Smooth muscle cell of the brain vasculature (primary cell): ENCODE results near the gene ZFYVE1.
"Not testable (repeated sequence)": the region's sequence is repeated elsewhere in the genome, so short reads cannot be mapped to it uniquely, and the experiment has no call there.

Source experiments
- DNase-seq: peaks from one replicate; pipeline ENCODE4 v3.0.0-alpha.2; 2012; ENCODE audit warnings: low read depth, low spot score

ZFYVE1 gene

GRCh38 chr14:73003681-73004080 lies 23.2 kb downstream of the ZFYVE1 start:
- no peak for DNase-seq

GRCh38 chr14:73000073-73000472 lies 26.8 kb downstream of the ZFYVE1 start:
- DNase-seq = no peak

- DNase-seq = no peak
Measured at GRCh38 chr14:72999316-72999715, 27.6 kb downstream of the ZFYVE1 start.

- no peak for DNase-seq
Measured at GRCh38 chr14:72998252-72998903, 28.5 kb downstream of the ZFYVE1 start.

DNA sequence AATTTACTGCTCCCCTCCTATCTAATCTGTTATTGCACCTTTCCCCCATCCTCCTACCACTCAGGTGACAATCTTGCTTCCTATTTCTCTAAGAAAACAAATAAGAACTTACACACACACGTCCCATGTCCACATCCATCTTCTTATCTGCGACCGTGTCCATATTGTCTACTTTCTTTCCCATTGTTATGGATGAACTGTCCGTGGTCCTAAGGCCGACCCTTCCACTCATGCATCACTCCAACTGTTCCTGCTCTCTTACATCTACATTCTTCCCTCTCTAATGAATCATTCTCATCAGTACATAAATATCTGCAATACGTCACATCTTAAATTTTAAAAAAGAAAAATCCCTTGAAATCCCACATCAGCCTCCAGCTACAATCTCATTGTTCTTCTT lies 30.0 kb downstream of the ZFYVE1 start:
- DNase-seq = no peak

DNA sequence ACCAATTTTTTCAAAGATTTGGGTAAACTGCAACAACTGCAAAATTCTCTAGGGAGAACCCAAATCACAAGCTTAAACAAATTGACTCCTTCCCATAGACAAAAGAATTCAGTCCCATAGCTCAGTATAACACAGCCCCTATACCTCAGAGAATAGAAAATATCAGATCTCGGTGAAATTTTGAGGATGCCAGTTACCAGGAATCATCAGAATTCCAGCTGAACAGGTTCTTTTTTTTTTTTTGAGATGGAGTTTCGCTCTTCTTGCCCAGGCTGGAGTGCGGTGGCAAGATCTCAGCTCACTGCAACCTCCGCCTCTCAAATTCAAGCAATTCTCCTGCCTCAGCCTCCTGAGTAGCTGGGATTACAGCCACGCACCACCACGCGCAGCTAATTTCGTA lies 36.7 kb downstream of the ZFYVE1 start:
- DNase-seq = no peak

GRCh38 chr14:72986857-72987256 lies 40.0 kb downstream of the ZFYVE1 start:
- DNase-seq = no peak

DNA sequence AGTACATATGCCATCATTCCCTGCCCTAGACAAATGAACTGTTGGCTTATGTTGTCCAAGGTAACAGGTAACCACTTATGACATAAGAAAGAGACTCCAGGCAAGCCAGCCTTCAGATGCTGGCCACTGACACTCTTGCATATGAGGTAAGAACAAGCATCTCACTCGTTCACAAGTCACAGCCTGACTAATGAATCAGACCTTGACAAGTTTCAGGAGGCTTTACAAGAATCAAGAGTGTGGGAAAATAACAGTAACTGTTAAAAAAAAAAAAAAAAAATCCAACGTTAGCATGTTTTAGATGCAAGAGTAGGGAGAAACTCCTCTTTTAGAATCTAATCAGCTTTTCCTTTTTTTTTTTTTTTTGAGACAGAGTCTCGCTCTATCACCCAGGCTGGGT lies 40.7 kb downstream of the ZFYVE1 start:
- DNase-seq = no peak

GRCh38 chr14:72982146-72982708 lies 44.7 kb downstream of the ZFYVE1 start:
- DNase-seq = no peak

DNA sequence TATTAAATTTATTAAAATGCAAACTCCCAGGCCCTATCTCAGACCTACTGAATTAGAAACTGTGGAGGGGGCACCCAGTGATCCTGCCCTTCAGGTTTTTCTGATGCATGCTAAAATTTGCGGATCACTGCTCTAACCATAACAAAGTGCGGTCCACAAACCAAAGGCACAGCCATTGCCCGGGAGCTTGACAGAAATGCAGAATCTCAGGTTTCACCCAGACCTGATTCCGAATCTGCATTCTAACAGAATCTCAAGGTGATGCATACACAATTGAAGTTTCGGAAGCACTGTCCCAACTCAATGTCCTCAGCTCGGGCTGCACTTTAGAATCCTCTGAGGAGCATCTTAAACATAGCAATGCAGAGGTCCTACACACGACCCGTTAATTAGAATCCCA lies 46.0 kb downstream of the ZFYVE1 start:
- no peak for DNase-seq

- no peak for DNase-seq
Measured at GRCh38 chr14:72978856-72979255, 48.0 kb downstream of the ZFYVE1 start.

- no peak for DNase-seq
Measured at GRCh38 chr14:72975770-72976169, 51.1 kb downstream of the ZFYVE1 start.

GRCh38 chr14:72974661-72975060 lies 52.2 kb downstream of the ZFYVE1 start:
- no peak for DNase-seq

DNA sequence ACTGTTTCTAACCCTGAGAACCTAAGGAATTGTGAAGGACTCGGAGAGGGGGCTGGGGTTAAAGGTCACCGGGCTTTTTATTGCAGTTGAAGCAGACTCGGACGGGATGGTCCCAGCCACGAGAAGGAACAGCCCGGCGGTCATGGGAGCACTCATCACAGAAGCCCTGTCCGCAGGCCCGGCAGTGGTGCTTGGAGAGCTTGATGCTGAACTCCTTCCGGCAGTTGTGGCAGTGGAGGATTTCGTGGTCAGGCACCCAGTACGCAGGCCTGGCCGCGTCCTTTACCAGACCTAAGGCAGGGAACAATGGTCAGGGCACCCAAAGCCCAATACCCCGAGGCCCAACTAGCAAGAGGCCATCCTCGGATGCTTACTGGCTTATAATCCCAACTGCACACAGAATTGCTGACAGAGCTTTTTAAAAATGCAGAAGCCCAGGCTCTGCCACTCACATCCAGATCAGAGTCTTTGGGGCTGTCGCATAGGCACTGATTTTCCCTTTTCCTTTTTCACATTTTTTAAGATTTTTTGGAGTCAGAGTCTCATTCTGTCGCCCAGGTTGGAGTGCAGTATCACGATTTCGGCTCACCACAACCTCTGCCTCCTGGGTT lies 56.0 kb downstream of the ZFYVE1 start:
- no peak for DNase-seq

GRCh38 chr14:72970058-72970630 lies 56.8 kb downstream of the ZFYVE1 start:
- DNase-seq = no peak

GRCh38 chr14:72968316-72968715 lies 58.6 kb downstream of the ZFYVE1 start:
- DNase-seq = no peak

GRCh38 chr14:72966038-72966437 lies 60.9 kb downstream of the ZFYVE1 start:
- no peak for DNase-seq

GRCh38 chr14:72965249-72965648 lies 61.7 kb downstream of the ZFYVE1 start:
- DNase-seq = no peak

DNA sequence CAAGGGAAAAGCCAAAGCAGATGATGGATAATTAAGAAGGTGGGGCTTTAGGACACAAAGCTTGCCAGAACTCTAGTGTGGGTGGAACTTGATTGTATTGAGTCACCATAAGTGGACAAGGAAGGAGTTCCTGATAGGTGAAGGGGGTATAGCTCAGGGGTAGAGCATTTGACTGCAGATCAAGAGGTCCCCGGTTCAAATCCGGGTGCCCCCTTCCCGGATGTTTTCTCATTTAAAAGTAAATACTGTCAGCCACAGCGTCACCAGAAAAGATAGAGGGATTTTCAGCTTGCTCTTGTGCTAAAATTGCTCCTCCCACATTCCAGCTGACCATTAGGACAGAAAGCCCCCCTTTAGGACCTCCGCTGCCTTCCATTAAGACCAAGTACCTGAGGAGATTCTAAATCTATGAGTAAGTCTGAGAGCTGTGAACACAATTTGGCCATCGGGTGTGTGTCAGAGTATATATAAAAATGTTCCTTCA lies 64.0 kb downstream of the ZFYVE1 start:
- DNase-seq = no peak

DNA sequence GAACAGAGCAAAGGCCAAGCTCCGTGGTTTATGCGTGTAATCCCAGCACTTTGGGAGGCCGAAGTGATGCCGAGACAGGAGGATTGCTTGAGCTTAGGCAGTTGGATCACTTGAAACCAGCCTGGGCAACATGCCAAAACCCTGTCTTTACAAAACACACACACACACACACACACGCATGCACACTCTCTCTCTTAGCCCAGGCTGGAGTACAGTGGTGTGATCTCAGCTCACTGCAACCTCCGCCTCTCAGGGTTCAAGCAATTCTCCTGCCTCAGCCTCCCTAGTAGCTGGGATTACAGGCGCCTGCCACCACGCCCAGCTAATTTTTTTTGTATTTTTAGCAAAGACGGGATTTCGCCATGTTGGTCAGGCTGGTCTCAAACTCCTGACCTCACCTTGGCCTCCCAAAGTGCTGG lies 64.6 kb downstream of the ZFYVE1 start:
- peak; percentile 52 for DNase-seq

- DNase-seq = no peak
Measured at GRCh38 chr14:72961579-72962335, 65.1 kb downstream of the ZFYVE1 start.

GRCh38 chr14:72961016-72961415 lies 65.9 kb downstream of the ZFYVE1 start:
- not testable (repeated sequence) for DNase-seq
